Head of caudate nucleus (tissue), 42 donors: ENCODE results near the gene ERCC6L.
"Not testable (repeated sequence)": the region's sequence is repeated elsewhere in the genome, so short reads cannot be mapped to it uniquely, and the experiment has no call there.

Experiments
- DNase-seq, 42 donors: peaks; one replicate each; pipeline versions ENCODE4 v3.0.0 to v3.0.0-alpha.2; 2020 to 2021; ENCODE audit warnings: mixed read lengths in 7 of 42
- intact Hi-C: fragments of 100-400 bp; cut with DNase I; formaldehyde crosslinking; loops from one replicate; pipeline ENCODE4 v1.15.0; 2022

ERCC6L gene

DNA sequence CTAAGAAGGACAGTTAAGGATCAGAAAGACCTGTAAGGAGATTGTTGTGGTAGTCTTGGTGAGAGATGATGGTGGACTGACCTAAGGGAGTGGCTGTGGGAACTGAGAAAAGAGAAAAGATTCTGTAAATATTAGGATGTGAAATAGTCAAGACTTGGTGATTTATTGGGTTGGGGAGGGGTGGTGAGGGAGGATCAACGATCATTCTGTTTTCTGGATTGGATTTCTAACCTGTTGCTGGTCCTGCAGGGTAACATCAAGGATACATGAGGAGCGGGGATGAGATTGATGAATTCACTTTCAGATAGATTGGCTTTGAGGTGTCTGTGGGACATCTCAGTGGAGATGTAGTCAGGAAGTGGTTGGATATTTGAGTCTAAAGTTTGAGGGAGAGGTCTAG, 55.9 kb downstream of the ERCC6L start:
- intact Hi-C loops, result no loop called here
- no peak for DNase-seq

DNA sequence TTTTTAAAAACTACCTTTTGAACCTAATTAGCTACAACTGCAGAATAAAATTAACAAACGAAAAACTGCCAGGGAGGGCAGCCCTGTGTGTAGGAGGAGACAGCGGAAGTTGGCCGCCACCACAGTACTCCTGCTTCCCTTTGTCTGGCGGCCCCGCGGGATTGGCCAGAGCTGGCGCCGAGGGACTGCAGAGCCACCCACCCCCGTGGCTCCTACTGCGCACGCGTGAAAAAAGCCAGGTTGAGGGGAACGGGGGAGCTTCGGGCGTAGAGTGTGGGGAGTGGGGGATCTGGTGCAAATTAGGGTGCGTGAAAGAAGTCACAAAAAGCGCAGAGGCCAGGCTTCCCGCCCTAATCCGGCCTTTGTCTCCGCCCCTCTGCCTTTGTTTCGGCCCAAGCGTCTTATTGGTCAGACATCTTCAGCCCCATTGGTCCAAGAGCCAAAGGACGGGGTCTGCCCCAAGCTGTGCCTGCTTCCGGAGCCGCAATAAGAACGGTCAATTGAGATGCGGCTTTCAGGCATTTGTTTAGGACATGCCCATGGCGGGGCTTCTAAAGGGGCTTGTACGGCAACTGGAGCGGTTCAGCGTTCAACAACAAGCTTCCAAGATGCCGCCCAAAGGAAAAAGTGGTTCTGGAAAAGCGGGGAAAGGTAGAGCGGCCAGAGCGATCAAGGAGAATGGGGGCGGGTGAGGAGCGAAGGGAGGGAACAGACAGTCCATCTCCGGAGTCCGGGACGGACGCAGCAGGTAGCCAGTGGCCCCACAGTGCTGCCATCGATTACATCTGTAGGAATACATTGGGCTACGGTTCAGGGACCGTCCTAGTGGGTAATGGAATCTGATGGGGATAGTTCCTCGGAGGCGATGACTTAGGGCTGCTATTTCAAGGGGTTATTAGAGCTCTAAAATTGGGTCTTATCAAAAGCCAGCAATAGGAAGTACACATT, 57.4 kb downstream of the ERCC6L start, which contains the start of gene PIN4:
Gene PIN4 (plus strand): TSS at position 580 of the 948 bp plus-strand sequence. CDS start 29 bp downstream, at position 609.
- intact Hi-C loops, result loop anchor here (2.0 kb wide), 1 partner anchor 49 kb away; no protein-coding TSS in a partner anchor

DNA sequence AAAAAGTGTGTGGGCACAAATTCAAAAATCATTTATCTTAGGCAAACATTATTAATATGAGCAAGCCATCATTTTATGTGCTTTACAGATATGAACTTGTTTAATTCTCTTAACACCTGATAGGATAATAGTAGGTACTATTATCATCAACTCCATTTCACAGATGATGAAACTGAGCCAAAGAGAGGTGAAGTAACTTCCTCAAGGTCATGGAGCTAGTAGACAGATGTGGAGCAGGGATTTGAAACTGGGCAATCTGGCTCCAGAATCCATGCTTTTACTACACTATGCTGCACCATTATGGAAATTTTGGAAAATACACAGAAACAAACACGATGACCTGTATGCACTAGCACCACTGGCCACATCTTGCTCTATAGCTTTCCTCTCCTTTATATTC, 58.3 kb downstream of the ERCC6L start:
- intact Hi-C loops, result loop anchor here (2.0 kb wide), 1 partner anchor 48 kb away; no protein-coding TSS in a partner anchor

More for the DNA sequence above, 57.4 kb downstream of the ERCC6L start, which contains the start of gene PIN4:
- DNase-seq, result peak; percentile 81 to 97 (median 91)

DNA sequence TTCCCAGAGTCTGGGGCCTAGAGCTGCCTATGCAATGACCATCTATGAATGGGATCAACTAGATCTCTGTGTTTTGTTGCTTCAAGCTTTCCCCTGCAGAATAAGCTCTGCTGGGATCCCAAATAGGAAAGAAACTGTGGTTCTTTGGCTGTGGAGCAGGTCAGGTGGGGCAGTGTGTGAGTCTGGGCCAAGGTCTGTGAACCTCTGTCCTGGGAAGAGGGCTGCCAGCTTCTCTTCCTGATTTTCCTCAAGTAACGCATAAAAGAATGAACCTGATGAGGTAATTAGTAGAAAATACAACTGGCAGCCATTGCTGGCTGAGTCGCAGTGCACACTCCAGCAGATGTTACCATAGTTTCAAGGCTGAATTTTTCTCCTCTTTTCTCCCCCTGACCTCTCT, 61.8 kb downstream of the ERCC6L start:
- DNase-seq, result peak in 9 of 42 donors; percentile 2 to 41 (median 9)

More for the DNA sequence above, 58.3 kb downstream of the ERCC6L start:
- no peak for DNase-seq

DNA sequence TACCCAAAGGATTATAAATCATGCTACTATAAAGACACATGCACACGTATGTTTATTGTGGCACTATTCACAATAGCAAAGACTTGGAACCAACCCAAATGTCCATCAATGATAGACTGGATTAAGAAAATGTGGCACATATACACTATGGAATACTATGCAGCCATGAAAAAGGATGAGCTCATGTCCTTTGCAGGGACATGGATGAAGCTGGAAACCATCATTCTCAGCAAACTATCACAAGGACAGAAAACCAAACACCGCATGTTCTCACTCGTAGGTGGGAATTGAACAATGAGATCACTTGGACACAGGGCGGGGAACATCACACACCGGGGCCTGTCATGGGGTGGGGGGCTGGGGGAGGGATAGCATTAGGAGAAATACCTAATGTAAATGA, 62.5 kb downstream of the ERCC6L start:
- DNase-seq, intact Hi-C loops: not testable (repeated sequence)

More for the DNA sequence above, 61.8 kb downstream of the ERCC6L start:
- intact Hi-C loops, result no loop called here

DNA sequence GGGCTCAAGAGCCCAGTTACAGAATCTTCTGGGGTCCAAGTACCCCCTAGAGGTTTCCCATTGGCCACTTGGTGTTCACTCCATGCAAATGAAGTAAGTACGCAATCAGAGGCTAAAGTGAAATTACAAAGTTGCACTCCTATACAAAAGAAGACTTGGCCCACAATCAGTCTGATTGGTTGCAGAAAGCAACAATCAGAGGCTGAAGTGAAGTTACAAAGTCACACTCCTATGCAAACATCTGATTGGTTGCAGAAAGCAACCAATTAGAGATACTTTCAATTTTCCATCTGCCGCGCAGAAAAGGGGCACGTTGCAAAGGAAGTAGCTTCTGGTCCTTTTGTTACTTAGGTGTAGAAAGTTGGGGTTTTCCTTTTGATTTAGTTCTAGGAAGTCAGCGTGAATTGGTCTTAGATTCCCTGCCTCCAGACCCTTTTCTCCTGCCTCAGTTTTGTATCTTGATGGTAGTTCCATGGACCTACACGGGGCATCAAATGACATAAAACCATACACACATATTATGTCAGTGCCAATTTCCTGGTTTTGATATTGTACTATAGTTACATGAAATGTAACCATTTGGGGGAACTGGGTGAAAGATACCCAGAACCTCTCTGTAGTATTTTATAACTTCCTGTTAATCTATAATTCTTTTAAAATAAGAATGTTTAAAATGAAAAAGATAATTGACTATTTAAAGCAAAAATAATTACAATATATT, 69.7 kb downstream of the ERCC6L start:
- no peak for DNase-seq
- intact Hi-C loops, result no loop called here

DNA sequence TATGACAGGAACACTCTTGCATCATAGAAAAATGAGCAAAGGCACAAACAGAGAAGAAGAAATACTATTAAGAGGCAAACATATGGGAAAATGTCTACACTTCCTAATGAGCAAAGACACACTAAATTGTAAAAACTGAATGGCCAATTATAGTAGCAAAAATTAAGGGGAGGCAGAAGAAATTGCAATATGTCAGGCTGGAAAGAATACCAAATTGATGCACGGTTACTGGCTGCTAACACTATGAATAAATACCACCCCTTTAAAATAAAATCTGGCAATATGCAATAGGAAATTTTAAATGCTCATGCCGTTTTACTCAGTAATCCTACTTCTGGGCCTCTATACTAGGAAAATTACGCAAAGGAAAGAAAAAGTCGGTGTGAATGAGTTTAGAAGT, 73.3 kb downstream of the ERCC6L start:
- intact Hi-C loops, result no loop called here
- DNase-seq, result no peak

DNA sequence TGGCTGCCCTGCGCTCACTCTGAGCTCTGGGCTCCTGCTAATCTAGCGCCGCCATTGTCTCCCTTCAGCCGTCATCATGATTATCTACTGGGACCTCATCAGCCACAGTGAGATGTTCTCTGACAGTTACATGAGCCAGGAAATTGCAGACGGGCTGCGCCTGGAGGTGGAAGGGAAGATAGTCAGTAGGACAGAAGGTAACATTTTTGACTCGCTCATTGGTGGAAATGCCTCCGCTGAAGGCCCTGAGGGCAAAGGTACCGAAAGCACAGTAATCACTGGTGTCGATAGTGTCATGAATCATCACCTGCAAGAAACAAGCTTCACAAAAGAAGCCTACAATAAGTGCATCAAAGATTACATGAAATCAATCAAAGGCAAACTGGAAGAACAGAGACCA, 79.1 kb downstream of the ERCC6L start:
- DNase-seq, result no peak
- intact Hi-C loops, result no loop called here

DNA sequence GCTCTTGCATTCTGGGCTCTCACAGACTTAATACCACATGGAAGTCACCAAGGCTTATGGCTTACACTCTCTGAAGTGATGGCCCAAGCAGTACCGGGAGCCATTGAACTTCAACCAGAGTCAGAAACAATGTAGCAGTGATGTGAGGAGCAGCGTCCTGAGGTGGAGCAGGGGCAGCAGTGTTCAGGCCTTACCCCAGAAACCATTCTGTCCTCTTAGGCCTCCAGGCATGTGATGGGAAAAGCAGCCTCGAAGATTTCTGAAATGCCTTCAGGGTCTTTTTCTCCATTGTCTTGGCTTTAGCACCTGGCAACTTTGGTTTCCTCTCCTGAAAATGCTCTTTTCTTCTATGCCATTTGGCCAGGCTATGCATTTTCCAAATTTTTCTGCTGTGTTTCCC, 80.1 kb downstream of the ERCC6L start:
- intact Hi-C loops, result no loop called here

More for the DNA sequence above, 80.1 kb downstream of the ERCC6L start:
- DNase-seq, result no peak
